Panc1 (cell line): ENCODE measurements around the gene BAX. TPM values are rescaled to one million over a fixed set of nuclear protein-coding genes. Genes with fewer than 3 reads are reported as not detected.

ENCODE experiments used
- ATAC-seq: fragments of 200-7000 bp; cut with Tn5 transposase; 2 replicates; pipeline ENCODE4 v1.9.1; 2020; ENCODE audit warnings: mild to moderate bottlenecking, moderate library complexity
- BruUV-seq: library from RNA; stranded (reverse); fragments of 400-500 nt; replicated peaks from 2 replicates; lab custom pipeline; 2021; lab: Mats Ljungman, UMichigan
- CTCF ChIA-PET: fragments of 300-600 bp; sonication (Branson Sonifier 250); formaldehyde crosslinking; loops from one replicate; lab custom pipeline; 2022; ENCODE audit warnings: antibody characterized with exemption; lab: Charles Lee
- POLR2A ChIA-PET: fragments of 300-600 bp; sonication (Branson Sonifier 250); formaldehyde crosslinking; loops from one replicate; lab custom pipeline; 2022; ENCODE audit warnings: antibody characterized with exemption; lab: Charles Lee
- DNase-seq: peaks from one replicate; pipeline ENCODE4 v3.0.0-alpha.2; 2010; ENCODE audit warnings: low read depth, low spot score
- H3K27ac ChIP-seq: 2 replicates; pipeline ENCODE4 v1.5.1; 2011; ENCODE audit warnings: mild to moderate bottlenecking, low read length, inconsistent platforms
- H3K27me3 ChIP-seq: fragments of 200-500 bp; sonication (Bioruptor generic); 2 replicates; pipeline ENCODE4 v1.6.0; 2014; ENCODE audit warnings: low read length, inconsistent platforms; ENCODE audit not compliant: control insufficient read depth, insufficient read depth
- H3K36me3 ChIP-seq: fragments of 200-500 bp; sonication (Bioruptor generic); 2 replicates; pipeline ENCODE4 v1.5.1; 2014; ENCODE audit warnings: inconsistent platforms, mild to moderate bottlenecking, low read length, moderate library complexity; ENCODE audit not compliant: control insufficient read depth, insufficient read depth
- H3K4me1 ChIP-seq: 2 replicates; pipeline ENCODE4 v1.5.1; 2011; ENCODE audit warnings: inconsistent platforms, mild to moderate bottlenecking, low read length, moderate library complexity; ENCODE audit not compliant: control insufficient read depth, insufficient read depth
- H3K4me3 ChIP-seq, 2 experiments: 2 replicates each; pipeline ENCODE4 v1.5.1; 2011 to 2012; ENCODE audit warnings: low read depth in 2 of 2, low read length in 2 of 2, mild to moderate bottlenecking in 2 of 2, inconsistent platforms in 1 of 2, moderate library complexity in 1 of 2
- H3K9me3 ChIP-seq: fragments of 200-500 bp; sonication (Bioruptor generic); 2 replicates; pipeline ENCODE4 v1.5.1; 2014; ENCODE audit warnings: low read depth, mild to moderate bottlenecking, inconsistent platforms, low read length, moderate library complexity; ENCODE audit not compliant: control insufficient read depth, insufficient read depth
- CTCF ChIP-seq: fragments of 450-650 bp; IDR thresholded peaks from 2 replicates; pipeline ENCODE4 v1.5.1; 2017; ENCODE audit warnings: mild to moderate bottlenecking
- POLR2AphosphoS5 ChIP-seq: IDR thresholded peaks from 2 replicates; pipeline ENCODE4 v1.6.1; 2012; ENCODE audit warnings: mild to moderate bottlenecking, low read depth, low read length, moderate library complexity
- REST ChIP-seq, 2 experiments: IDR thresholded peaks; 2 replicates each; pipeline ENCODE4 v1.6.1; 2011 to 2012; ENCODE audit warnings: low read depth in 2 of 2, control low read depth in 1 of 2, low read length in 1 of 2, mild to moderate bottlenecking in 1 of 2, moderate library complexity in 1 of 2; ENCODE audit not compliant: insufficient read depth in 1 of 2
- SIN3A ChIP-seq: IDR thresholded peaks from 2 replicates; pipeline ENCODE4 v1.6.1; 2012; ENCODE audit warnings: low read depth, mild to moderate bottlenecking, low read length, moderate library complexity, borderline replicate concordance; ENCODE audit not compliant: insufficient read depth
- TCF7L2 ChIP-seq: IDR thresholded peaks from 2 replicates; pipeline ENCODE4 v1.6.1; 2011; ENCODE audit warnings: mild to moderate bottlenecking, low read depth, low read length, inconsistent platforms
- in situ Hi-C: cut with HindIII; loops from 2 replicates; pipeline ENCODE4 v1.10.0; 2016; ENCODE audit warnings: low sequenced_read_pairs, low pct_unique_long_range_greater_than_20kb
- intact Hi-C: fragments of 100-400 bp; cut with micrococcal nuclease; formaldehyde crosslinking; loops from one replicate; pipeline ENCODE4 v1.10.0; 2022; ENCODE audit not compliant: unreplicated experiment
- total RNA-seq: library from RNA; stranded (reverse); gene quantifications from one replicate; pipeline ENCODE4 v1.2.1, GENCODE V29; 2021; ENCODE audit not compliant: unreplicated experiment

The BAX gene
- total RNA-seq, 1 experiment from 2014 or later, result 100 TPM

GRCh38 chr19:48945415-48945814, 9.3 kb upstream of the BAX start:
- H3K9me3 ChIP-seq, result no peaks in the 10 kb centered on the region; the same call in 1 of the 2 replicates

GRCh38 chr19:48945817-48946216, 8.9 kb upstream of the BAX start:
- Histone ChIP-seq H3K4me1 (no peaks in the 10 kb centered on the region), H3K27me3 (no peaks in the 10 kb centered on the region), H3K27ac (no peak overlapping the region), H3K4me3 (no peak overlapping the region), H3K9me3 (no peaks in the 10 kb centered on the region; the same call in 1 of the 2 replicates), H3K36me3 (no peaks in the 10 kb centered on the region)
- POLR2A ChIA-PET, result no interaction called here
- ATAC-seq (no peak), DNase-seq (no peak)
- BruUV-seq, result no TSS peak
- in situ Hi-C loops, result no loop called here
- TF ChIP-seq POLR2AphosphoS5, result no peak
- no peak for TF ChIP-seq SIN3A
- no peak for TF ChIP-seq TCF7L2
- TF ChIP-seq CTCF, result no peak
- TF ChIP-seq REST (IDR thresholded peaks at IDR 0.05; ENCODE audit: insufficient read depth in 1 of 2, low read depth in 2 of 2, low read length in 1 of 2), result no peak
- intact Hi-C loops, result no loop called here
- CTCF ChIA-PET, result no interaction called here

More at GRCh38 chr19:48945415-48945814, 9.3 kb upstream of the BAX start:
- TF ChIP-seq SIN3A (no peak), CTCF (no peak), REST (IDR thresholded peaks at IDR 0.05; ENCODE audit: insufficient read depth in 1 of 2, low read depth in 2 of 2, low read length in 1 of 2) (no peak), TCF7L2 (no peak), POLR2AphosphoS5 (no peak)
- DNase-seq, result no peak
- ChIA-PET POLR2A (no interaction called here), CTCF (no interaction called here)
- ATAC-seq, result no peak
- in situ Hi-C loops (no loop called here), intact Hi-C loops (no loop called here)
- no peaks in the 10 kb centered on the region for H3K4me1 ChIP-seq
- H3K27me3 ChIP-seq, result no peaks in the 10 kb centered on the region
- H3K36me3 ChIP-seq, result no peaks in the 10 kb centered on the region
- BruUV-seq, result no TSS peak
- no peak overlapping the region for H3K27ac ChIP-seq
- no peak overlapping the region for H3K4me3 ChIP-seq
